Activated T-helper 1 cell treated with anti-CD3 and anti-CD28 coated beads, Interleukin-12 subunit alpha, Interleukin-12 subunit beta, Interleukin-2, Interleukin-4 antibody, amounts not matched to agents 30 ng/mL and 10 ng/mL and 1 ng/mL, durations not matched to agents 14 hours and 24 hours and 36 hours (primary cell): ENCODE data around the gene HIBADH. TPM values are rescaled to one million over a fixed set of nuclear protein-coding genes. Genes with fewer than 3 reads are reported as not detected.

Experiments used
- DNase-seq: peaks from one replicate; pipeline ENCODE4 v3.0.0; 2021; ENCODE audit warnings: low spot score
- H3K27ac Mint-ChIP-seq: one replicate; pipeline ENCODE4 v1.8.0; 2021; ENCODE audit warnings: mild to moderate bottlenecking, mixed read lengths
- H3K27me3 Mint-ChIP-seq: one replicate; pipeline ENCODE4 v1.8.0; 2022; ENCODE audit warnings: mild to moderate bottlenecking, moderate library complexity, mixed read lengths; ENCODE audit not compliant: insufficient read depth
- H3K36me3 Mint-ChIP-seq: one replicate; pipeline ENCODE4 v1.8.0; 2021; ENCODE audit warnings: low read depth, mixed read lengths
- H3K4me1 Mint-ChIP-seq: one replicate; pipeline ENCODE4 v1.8.0; 2021; ENCODE audit warnings: low read depth, mixed read lengths
- H3K4me3 Mint-ChIP-seq: one replicate; pipeline ENCODE4 v1.8.0; 2021; ENCODE audit warnings: mild to moderate bottlenecking, moderate library complexity, mixed read lengths
- H3K9me3 Mint-ChIP-seq: one replicate; pipeline ENCODE4 v1.8.0; 2021; ENCODE audit warnings: mixed read lengths
- intact Hi-C: fragments of 100-400 bp; cut with micrococcal nuclease; formaldehyde crosslinking; loops from one replicate; pipeline ENCODE4 v1.15.1; 2024
- total RNA-seq: library from RNA; stranded (reverse); gene quantifications from 2 replicates; pipeline ENCODE4 v1.2.3, GENCODE V29; 2022

HIBADH gene
- total RNA-seq, 1 donor from 2014 or later = 21.2 TPM

GRCh38 chr7:27616914-27617548 lies 45.7 kb downstream of the HIBADH start:
- peaks cover 11% of the 10 kb centered on the region for H3K36me3 Mint-ChIP-seq
- no peak for DNase-seq
- H3K27ac Mint-ChIP-seq = no peak overlapping the region
- no peaks in the 10 kb centered on the region for H3K4me1 Mint-ChIP-seq
- H3K4me3 Mint-ChIP-seq = no peak overlapping the region
- H3K27me3 Mint-ChIP-seq = no peaks in the 10 kb centered on the region
- H3K9me3 Mint-ChIP-seq = peaks cover 38% of the 10 kb centered on the region
- intact Hi-C loops = no loop called here

GRCh38 chr7:27616186-27616491 lies 46.5 kb downstream of the HIBADH start:
- Mint-ChIP-seq H3K4me3 (no peak overlapping the region), H3K27me3 (peaks cover 2% of the 10 kb centered on the region), H3K9me3 (peaks cover 36% of the 10 kb centered on the region), H3K27ac (no peak overlapping the region), H3K36me3 (peaks cover 11% of the 10 kb centered on the region), H3K4me1 (no peaks in the 10 kb centered on the region)
- intact Hi-C loops = no loop called here
- DNase-seq = no peak

DNA sequence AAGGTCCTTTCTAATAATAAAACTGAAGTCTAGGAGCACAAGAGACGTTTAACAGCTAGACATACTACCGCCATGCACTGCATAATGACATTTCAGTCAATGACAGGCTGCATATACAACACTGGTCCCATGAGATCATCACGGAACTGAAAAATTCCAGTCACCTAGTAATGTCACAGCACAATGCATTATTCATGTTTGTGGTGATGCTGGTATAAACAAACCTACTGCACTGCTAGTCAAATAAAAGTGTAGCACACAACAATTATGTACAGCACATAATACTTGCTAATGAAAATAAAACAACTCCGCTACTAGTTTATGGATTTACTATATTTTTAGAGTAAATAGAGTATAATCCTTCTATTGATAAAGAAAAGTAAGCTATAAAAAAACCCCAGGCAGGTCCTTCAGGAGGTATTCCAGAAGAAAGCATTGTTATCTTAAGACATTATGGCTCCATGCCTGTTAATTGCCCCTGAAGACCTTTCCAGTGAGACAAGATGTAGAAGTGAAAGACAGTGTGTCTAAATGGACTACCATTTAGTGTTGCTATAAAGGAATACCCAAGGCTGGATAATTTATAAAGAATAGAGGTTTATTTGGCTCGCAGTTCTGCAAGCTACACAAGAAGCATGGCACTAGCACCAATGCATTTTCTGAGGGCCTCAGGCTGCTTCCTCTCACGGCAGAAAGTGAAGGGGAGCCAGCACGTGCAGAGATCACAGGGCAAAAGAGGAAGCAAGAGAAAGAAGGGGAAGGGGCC lies 47.1 kb downstream of the HIBADH start:
- no peaks in the 10 kb centered on the region for H3K4me1 Mint-ChIP-seq
- peaks cover 6% of the 10 kb centered on the region for H3K36me3 Mint-ChIP-seq
- H3K9me3 Mint-ChIP-seq = peaks cover 31% of the 10 kb centered on the region
- intact Hi-C loops = no loop called here
- DNase-seq = no peak
- H3K27me3 Mint-ChIP-seq = peaks cover 2% of the 10 kb centered on the region
- no peak overlapping the region for H3K4me3 Mint-ChIP-seq
- no peak overlapping the region for H3K27ac Mint-ChIP-seq

DNA sequence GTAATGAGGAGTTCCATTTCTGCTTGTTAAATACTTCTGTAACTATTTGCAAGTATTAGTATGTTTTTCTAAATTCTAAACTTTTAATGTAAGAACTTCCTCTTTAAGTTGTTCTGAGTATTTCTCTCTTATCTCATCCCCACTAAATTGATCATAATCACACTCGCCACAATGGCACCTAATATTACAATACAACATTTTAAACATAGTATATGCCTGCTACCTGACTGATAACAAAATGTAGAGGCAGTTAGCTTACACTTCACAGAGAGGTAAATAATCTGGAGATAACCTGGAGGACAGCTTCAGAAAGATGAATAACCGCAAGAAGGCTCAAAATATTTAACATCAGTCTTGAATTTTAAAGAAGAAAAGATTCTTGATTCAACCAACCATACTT lies 48.6 kb downstream of the HIBADH start:
- Mint-ChIP-seq H3K4me1 (no peaks in the 10 kb centered on the region), H3K4me3 (no peak overlapping the region), H3K27me3 (peaks cover 2% of the 10 kb centered on the region), H3K36me3 (peaks cover 5% of the 10 kb centered on the region), H3K9me3 (peaks cover 17% of the 10 kb centered on the region), H3K27ac (no peak overlapping the region)
- no peak for DNase-seq
- intact Hi-C loops = no loop called here

- peaks cover 2% of the 10 kb centered on the region for H3K27me3 Mint-ChIP-seq
- intact Hi-C loops = no loop called here
- H3K27ac Mint-ChIP-seq = no peak overlapping the region
- H3K9me3 Mint-ChIP-seq = peaks cover 4% of the 10 kb centered on the region
- no peaks in the 10 kb centered on the region for H3K4me1 Mint-ChIP-seq
- H3K36me3 Mint-ChIP-seq = no peaks in the 10 kb centered on the region
- no peak for DNase-seq
- no peak overlapping the region for H3K4me3 Mint-ChIP-seq
Observed at GRCh38 chr7:27611059-27611458, 51.6 kb downstream of the HIBADH start.

DNA sequence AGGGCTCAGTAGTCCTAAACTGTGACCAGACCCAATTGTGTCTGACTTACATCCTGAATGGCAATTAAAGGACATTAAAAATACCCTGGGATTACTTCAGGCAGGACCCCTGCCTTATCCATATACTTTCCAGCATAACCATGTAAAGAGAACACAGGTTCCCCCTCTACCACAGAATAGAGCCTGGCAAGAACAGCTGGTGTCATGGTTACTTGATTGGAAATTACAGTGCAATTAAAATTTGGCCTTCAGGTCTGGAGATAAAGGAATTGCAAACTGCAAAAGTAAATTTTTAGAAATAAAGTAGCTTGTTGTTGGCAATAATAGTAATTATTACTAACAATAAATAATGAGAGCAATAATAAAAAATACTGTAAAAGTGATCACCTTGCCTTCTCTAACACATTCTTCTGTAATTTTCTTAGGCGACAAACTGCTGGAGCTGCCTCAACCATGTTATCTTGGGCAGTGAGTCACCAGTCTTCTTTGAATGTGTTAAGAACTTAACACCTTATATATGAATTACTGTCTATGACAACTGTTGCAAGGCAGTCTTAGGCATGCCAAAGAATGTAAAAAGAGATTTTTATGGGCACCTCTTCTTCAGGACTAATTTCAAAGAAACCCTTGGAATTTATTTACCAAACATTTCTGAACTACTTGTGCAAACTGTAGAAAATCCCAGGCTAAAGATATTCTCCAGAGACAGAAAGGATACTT lies 53.7 kb downstream of the HIBADH start:
- peaks cover 3% of the 10 kb centered on the region for H3K27me3 Mint-ChIP-seq
- no peaks in the 10 kb centered on the region for H3K9me3 Mint-ChIP-seq
- no peaks in the 10 kb centered on the region for H3K36me3 Mint-ChIP-seq
- intact Hi-C loops = no loop called here
- no peaks in the 10 kb centered on the region for H3K4me1 Mint-ChIP-seq
- no peak for DNase-seq
- H3K27ac Mint-ChIP-seq = no peak overlapping the region
- no peak overlapping the region for H3K4me3 Mint-ChIP-seq

DNA sequence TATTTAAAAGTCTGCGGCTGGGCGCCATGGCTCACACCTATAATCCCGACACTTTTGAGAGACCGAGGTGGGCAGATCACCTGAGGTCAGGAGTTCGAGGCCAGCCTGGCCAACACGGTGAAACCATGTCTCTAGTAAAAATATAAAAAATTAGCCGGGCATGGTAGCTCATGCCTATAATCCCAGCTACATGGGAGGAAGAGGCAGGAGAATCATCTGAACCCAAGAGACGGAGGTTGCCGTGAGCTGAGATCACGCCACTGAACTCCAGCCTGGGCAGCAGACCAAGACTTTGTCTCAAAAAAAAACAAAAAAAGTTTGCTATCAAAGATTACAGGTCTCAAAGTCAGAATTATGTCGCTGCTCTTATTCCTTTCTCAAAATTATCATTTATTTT lies 55.5 kb downstream of the HIBADH start:
- peaks cover 5% of the 10 kb centered on the region for H3K27me3 Mint-ChIP-seq

GRCh38 chr7:27606270-27607209 lies 56.1 kb downstream of the HIBADH start:
- H3K9me3 Mint-ChIP-seq = no peaks in the 10 kb centered on the region
- H3K27me3 Mint-ChIP-seq = peaks cover 2% of the 10 kb centered on the region
- no peaks in the 10 kb centered on the region for H3K36me3 Mint-ChIP-seq
- intact Hi-C loops = no loop called here
- no peak for DNase-seq
- H3K4me3 Mint-ChIP-seq = no peak overlapping the region
- H3K4me1 Mint-ChIP-seq = no peaks in the 10 kb centered on the region
- no peak overlapping the region for H3K27ac Mint-ChIP-seq

More for the DNA sequence above, 55.5 kb downstream of the HIBADH start:
- no peaks in the 10 kb centered on the region for H3K9me3 Mint-ChIP-seq
- H3K36me3 Mint-ChIP-seq = no peaks in the 10 kb centered on the region
- H3K4me3 Mint-ChIP-seq = no peak overlapping the region
- no peaks in the 10 kb centered on the region for H3K4me1 Mint-ChIP-seq
- DNase-seq = no peak
- intact Hi-C loops = no loop called here
- H3K27ac Mint-ChIP-seq = no peak overlapping the region

GRCh38 chr7:27605689-27606269 lies 56.9 kb downstream of the HIBADH start:
- H3K27ac Mint-ChIP-seq = no peak overlapping the region
- no peak overlapping the region for H3K4me3 Mint-ChIP-seq
- no peaks in the 10 kb centered on the region for H3K36me3 Mint-ChIP-seq
- intact Hi-C loops = no loop called here
- H3K27me3 Mint-ChIP-seq = peaks cover 2% of the 10 kb centered on the region
- no peaks in the 10 kb centered on the region for H3K9me3 Mint-ChIP-seq
- H3K4me1 Mint-ChIP-seq = no peaks in the 10 kb centered on the region
- no peak for DNase-seq

GRCh38 chr7:27605283-27605682 lies 57.4 kb downstream of the HIBADH start:
- no peak for DNase-seq
- H3K27me3 Mint-ChIP-seq = peaks cover 2% of the 10 kb centered on the region
- H3K27ac Mint-ChIP-seq = no peak overlapping the region
- intact Hi-C loops = no loop called here
- H3K4me1 Mint-ChIP-seq = no peaks in the 10 kb centered on the region
- H3K36me3 Mint-ChIP-seq = no peaks in the 10 kb centered on the region
- H3K9me3 Mint-ChIP-seq = no peaks in the 10 kb centered on the region
- H3K4me3 Mint-ChIP-seq = no peak overlapping the region

DNA sequence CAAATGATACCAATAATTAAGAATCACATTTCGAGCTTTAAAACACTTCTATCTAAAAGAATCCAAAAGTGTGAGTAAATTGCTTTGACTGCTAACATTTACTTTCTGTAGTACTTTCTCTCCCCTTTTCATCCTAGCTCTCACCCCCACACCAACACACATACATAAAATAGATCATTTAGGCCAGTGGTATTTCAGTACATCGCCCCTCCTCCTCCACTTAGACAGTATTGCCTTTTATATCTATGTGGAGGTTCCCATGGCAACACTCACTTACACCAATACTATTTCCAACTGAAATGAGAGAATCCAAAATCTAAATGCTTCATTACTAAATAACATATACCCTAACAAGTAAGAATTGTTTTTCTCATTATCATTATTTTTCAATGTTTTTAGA lies 58.9 kb downstream of the HIBADH start:
- no peak for DNase-seq
- H3K27ac Mint-ChIP-seq = no peak overlapping the region
- H3K27me3 Mint-ChIP-seq = peaks cover 2% of the 10 kb centered on the region
- no peaks in the 10 kb centered on the region for H3K36me3 Mint-ChIP-seq
- no peak overlapping the region for H3K4me3 Mint-ChIP-seq
- no peaks in the 10 kb centered on the region for H3K9me3 Mint-ChIP-seq
- intact Hi-C loops = no loop called here
- no peaks in the 10 kb centered on the region for H3K4me1 Mint-ChIP-seq

DNA sequence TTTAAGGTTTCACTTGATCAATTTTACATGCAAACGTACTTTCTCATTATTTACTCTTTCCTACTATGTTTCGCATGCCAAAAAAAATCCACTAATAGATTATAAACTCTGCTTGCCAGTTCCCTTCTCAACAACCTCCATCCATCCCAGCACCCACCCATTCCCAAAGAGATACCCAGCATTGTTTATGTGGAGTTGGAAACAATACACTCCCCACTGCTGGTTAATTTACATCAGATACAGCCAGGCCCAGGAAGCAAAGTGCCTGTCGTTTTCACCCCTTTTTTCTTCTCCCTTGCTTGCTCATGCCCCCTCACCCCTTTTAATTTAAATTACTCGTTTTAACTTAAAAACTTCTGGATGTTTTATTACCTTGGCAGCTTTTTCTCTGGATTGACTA lies 59.9 kb downstream of the HIBADH start:
- no peak overlapping the region for H3K4me3 Mint-ChIP-seq
- intact Hi-C loops = no loop called here
- H3K27me3 Mint-ChIP-seq = peaks cover 2% of the 10 kb centered on the region
- no peaks in the 10 kb centered on the region for H3K9me3 Mint-ChIP-seq
- DNase-seq = no peak
- H3K27ac Mint-ChIP-seq = no peak overlapping the region
- H3K4me1 Mint-ChIP-seq = no peaks in the 10 kb centered on the region
- no peaks in the 10 kb centered on the region for H3K36me3 Mint-ChIP-seq
